ENCODE measurements around the gene DYRK1A.

The DYRK1A gene

GRCh38 chr21:37365517-37366481, 774 bp upstream of the DYRK1A start:
- DNase-seq (ENCODE audit: low read depth): no peak

DNA sequence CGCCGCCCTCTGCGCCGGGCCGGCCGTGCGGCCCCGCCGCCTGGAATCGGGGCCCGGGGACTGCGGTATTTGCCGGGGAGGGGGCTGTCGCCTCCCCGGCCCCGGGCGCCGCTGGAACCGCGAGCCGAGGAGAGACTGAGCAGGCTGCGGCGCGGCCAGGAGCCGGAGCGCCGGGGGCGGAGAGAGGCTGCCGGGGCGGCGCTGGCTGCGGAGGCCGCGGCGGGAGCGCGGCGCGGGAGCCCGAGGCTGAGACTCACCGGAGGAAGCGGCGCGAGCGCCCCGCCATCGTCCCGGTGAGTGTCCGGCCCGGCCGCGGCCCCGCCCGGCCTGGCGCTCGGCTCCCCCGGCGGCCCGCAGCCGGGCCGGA, 746 bp downstream of the DYRK1A start:
- no peak for DNase-seq (ENCODE audit: low read depth)

GRCh38 chr21:37367703-37368540, 1.3 kb downstream of the DYRK1A start:
- DNase-seq (ENCODE audit: low read depth): peak; percentile 18

- no peak for DNase-seq (ENCODE audit: low read depth)
These were observed 2.1 kb downstream of the DYRK1A start for GRCh38 chr21:37368541-37369279.

DNA sequence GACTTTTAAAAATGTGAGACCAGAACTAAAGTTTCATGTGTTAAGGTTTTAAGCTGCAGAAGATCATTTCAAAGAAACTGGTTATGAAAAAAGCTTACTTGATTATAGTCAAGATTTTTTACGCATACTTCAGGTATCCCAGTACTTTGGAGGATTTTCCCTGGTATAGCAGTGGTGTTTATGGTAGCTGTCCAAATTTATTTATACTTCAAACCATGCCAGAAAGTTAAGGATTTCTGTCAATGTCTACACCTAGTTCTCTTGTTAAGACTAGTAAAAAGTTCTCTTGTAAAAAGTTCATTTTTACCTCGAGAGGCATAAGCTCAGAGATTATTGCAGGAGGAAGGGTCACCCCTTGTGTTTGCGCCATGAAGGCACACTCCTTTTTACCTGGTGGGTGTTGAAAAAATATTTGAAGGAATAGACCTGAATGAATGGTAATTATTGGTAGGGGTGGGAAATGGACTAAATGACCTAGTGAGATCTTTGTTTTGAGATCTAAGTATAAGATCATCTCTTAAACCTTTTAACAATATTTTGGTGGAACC, 2.8 kb downstream of the DYRK1A start:
- no peak for DNase-seq (ENCODE audit: low read depth)

- DNase-seq (ENCODE audit: low read depth): no peak
These were observed 3.8 kb downstream of the DYRK1A start for GRCh38 chr21:37370152-37371040.

GRCh38 chr21:37371041-37371397, 4.4 kb downstream of the DYRK1A start:
- DNase-seq (ENCODE audit: low read depth): no peak

DNA sequence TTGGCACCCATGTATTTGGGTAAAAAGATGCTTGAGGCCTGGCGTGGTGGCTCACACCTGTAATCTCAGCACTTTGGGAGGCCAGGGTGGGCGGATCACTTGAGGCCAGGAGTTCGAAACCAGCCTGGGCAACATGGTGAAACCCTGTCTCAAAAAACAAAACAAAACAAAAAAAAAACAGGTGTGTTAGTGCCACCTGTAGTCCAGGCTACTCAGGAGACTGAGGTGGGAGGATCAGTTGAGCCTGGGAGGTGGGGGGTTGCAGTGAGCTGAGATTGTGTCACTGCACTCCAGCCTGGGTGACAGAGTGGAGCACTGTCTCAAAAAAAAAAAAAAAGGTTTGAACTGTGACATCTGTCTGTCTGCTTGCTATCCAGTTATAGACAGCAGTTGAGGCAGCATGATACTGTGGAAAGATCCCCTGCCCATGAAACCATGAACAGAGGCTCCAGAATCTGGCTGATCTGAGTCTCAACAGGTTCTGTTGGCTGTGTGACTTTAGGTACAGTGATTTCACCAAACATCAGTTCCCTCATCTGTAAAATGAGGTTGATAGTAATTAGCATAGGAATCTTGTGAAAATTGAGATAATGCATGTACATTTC, 5.7 kb downstream of the DYRK1A start:
- DNase-seq (ENCODE audit: low read depth): no peak

DNA sequence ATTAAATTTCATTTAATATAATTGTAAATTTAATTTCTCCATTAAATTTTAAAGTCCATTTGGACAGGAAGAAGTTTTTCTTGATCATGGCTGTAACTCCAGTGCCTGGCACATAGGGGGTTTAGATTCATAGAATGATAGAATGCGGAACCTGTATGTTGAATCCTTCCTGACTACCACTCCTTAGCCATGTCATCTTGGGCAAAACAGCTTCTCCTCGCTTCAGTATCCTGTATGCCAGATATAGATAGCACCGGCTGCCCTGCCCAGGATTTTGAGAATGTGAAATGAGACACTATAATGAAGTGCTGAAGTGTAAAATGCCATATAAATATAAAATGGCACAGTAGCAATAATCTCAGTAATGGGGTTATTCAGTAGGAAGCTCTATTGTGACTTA, 6.4 kb downstream of the DYRK1A start:
- DNase-seq (ENCODE audit: low read depth): no peak

- no peak for DNase-seq (ENCODE audit: low read depth)
These were observed 7.0 kb downstream of the DYRK1A start for GRCh38 chr21:37373539-37373938.

- no peak for DNase-seq (ENCODE audit: low read depth)
These were observed 7.5 kb downstream of the DYRK1A start for GRCh38 chr21:37374027-37374426.

- no peak for DNase-seq (ENCODE audit: low read depth)
These were observed 9.4 kb downstream of the DYRK1A start for GRCh38 chr21:37375866-37376574.

- DNase-seq (ENCODE audit: low read depth): no peak
These were observed 12.1 kb downstream of the DYRK1A start for GRCh38 chr21:37378700-37379139.

DNA sequence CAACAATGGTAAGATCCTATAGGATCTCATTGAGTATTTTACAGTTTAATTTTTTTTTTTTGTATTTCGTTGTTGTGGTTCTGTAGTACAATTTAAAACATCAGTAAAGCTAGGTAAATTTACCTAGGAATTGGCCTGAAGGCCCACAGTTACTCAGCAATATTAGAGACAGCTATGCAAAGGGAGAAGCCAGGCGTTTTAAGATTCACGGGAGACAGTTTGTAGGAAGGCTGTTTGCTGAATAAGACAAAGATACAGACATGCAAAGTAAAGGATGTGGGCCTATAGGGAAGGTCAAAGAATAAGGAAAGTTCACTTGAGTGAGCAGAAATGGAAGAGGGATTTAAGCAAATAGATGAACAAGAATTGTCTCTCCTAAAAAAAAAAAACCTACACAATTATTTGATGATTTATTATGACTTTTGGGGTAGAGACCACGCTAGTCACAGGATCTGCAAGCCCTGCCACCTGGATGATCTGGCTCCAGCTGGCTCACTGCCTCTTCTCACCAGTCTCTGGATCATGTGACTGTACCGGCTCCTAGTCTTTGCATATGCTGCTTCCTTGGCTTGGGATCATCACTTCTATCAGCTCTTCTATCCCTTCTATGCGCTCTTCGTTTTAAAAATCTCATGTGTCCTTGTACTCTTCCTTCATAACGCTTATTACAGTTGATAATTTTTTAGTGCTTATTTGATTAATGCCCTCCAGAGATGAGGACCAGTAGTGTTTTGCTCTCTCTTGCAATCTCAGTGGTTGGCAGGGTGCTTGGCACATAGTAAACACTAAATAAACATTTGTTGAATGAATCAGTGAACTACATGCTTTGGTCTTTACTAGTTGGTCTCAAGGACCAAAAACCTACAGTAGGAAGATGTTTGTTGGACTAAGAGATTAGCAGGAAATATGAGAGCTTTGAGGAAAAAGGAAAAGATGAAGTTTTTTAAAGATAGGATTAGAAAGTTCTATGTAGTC, 14.1 kb downstream of the DYRK1A start:
- DNase-seq (ENCODE audit: low read depth): no peak

GRCh38 chr21:37381883-37382585, 15.5 kb downstream of the DYRK1A start:
- DNase-seq (ENCODE audit: low read depth): no peak

DNA sequence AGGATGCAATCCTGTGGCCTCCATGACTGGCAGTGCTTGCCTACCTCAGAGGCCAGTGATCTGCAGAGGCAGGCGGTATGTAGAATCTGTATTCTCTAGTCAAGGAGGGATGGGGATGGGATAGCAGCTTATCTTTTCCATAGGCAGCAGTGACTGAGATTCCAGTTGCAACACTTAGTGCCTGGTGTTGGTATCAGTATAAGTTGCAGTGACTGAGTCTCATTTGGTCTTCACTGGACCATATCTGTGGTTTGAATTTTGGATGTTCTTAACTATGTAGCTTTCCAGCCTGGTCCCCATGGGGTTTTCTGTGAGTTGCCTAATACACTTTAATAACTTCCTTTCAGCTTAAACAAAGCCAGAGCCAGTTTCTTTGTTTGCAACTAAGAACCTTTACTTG, 16.5 kb downstream of the DYRK1A start:
- DNase-seq (ENCODE audit: low read depth): no peak

DNA sequence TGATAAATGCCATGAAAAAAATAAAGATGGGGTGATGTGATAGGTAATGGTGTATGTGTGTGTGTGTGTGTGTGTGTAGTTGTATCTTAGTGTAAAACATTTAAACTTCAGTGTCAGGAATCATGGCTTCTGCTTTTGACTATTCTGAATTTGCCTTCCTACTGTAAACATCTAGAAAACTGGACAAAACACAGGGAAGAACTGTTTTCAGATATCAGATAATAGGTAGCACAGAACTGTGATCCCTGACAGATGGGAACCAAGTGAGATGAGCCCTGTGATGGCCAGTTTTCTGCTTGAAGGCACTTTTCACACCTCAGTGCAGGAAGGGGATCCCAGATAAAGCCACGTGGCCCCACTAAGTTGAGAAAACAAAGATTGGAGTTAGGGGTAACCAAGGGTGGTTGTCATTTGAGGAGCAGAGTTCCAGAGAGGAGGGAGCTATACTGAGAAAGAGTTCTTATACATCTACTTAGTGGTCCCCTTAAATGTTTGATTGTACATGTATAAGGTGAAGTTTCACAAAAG, 17.3 kb downstream of the DYRK1A start:
- no peak for DNase-seq (ENCODE audit: low read depth)

DNA sequence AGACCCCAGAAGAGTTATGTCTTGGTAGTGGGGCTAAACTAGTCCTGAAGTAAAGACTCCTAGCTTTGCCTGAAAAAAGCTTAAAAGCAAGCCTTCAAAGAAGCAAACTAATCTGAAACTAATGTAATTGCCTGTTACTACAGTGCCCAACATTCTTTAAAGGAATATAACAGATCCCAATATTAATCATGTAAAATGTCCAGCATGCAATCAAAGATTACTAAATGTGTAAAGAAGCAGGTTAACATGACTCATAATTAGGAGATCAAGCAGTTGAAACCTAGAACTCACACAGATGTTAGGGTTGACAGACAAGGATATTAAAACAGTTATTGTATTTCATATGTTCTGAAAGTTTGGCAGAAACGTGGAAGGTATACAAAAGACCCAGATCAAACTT, 17.8 kb downstream of the DYRK1A start:
- DNase-seq (ENCODE audit: low read depth): no peak
